ENCODE results near the gene SLC35G4. TPM values are rescaled to one million over a fixed set of nuclear protein-coding genes. Genes with fewer than 3 reads are reported as not detected.

Gene SLC35G4
- total RNA-seq, 2 donors from 2014 or later, result not detected

GRCh38 chr18:11657152-11657551 lies 47.8 kb downstream of the SLC35G4 start:
- 69 to 72% methylated on average over 9 of the region's 9 CpGs for WGBS, 2 donors
- Histone ChIP-seq H3K9me3 (no peaks in the 10 kb centered on the region), H3K27ac (no peak overlapping the region), H3K36me3 (replicated peaks in 1 of 2; ENCODE audit: insufficient read depth in 1 of 2, low read depth in 2 of 2) (no peaks in the 10 kb centered on the region), H3K4me3 (no peak overlapping the region), H3K4me1 (peaks cover 7% of the 10 kb centered on the region), H3K27me3 (peaks cover 0 to 3% of the 10 kb centered on the region in 2 donors)
- ATAC-seq (no peak), DNase-seq (no peak)
- TF ChIP-seq, protein P1, sequence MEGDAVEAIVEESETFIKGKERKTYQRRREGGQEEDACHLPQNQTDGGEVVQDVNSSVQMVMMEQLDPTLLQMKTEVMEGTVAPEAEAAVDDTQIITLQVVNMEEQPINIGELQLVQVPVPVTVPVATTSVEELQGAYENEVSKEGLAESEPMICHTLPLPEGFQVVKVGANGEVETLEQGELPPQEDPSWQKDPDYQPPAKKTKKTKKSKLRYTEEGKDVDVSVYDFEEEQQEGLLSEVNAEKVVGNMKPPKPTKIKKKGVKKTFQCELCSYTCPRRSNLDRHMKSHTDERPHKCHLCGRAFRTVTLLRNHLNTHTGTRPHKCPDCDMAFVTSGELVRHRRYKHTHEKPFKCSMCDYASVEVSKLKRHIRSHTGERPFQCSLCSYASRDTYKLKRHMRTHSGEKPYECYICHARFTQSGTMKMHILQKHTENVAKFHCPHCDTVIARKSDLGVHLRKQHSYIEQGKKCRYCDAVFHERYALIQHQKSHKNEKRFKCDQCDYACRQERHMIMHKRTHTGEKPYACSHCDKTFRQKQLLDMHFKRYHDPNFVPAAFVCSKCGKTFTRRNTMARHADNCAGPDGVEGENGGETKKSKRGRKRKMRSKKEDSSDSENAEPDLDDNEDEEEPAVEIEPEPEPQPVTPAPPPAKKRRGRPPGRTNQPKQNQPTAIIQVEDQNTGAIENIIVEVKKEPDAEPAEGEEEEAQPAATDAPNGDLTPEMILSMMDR (IDR thresholded peaks at IDR 0.05), result no peak
- TF ChIP-seq POLR2A (IDR thresholded peaks at IDR 0.05), result no peak
- intact Hi-C loops (cut with DNase I), result no loop called here

DNA sequence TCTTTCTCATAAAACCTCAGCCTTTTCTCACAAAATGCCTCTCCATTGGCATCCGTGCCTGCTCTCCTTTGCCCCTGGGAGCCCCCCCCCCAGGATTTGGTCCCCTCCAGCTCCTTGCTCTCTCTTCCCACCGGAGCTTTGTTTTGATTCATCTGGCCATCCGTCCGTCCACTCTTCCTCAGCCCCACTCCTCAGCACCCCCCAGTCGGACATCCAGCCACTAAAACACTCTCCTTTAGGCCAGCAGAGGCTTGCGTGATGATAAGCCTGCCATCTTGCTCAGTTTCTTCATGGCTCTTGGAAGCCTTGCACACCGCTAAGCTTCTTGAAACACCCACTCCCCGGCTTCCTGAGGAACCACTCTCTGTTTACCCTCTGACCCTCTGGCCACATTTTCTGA lies 48.2 kb downstream of the SLC35G4 start:
- Histone ChIP-seq H3K27me3 (peaks cover 0 to 3% of the 10 kb centered on the region in 2 donors), H3K4me3 (no peak overlapping the region), H3K27ac (no peak overlapping the region), H3K36me3 (replicated peaks in 1 of 2; ENCODE audit: insufficient read depth in 1 of 2, low read depth in 2 of 2) (no peaks in the 10 kb centered on the region), H3K4me1 (peaks cover 7% of the 10 kb centered on the region), H3K9me3 (no peaks in the 10 kb centered on the region)
- intact Hi-C loops (cut with DNase I), result no loop called here
- ATAC-seq, result no peak
- WGBS, 2 donors, result 69 to 79% methylated on average over 8 of the region's 8 CpGs
- TF ChIP-seq POLR2A (IDR thresholded peaks at IDR 0.05), result no peak
- TF ChIP-seq, protein P1 (IDR thresholded peaks at IDR 0.05), result no peak
- no peak for DNase-seq

DNA sequence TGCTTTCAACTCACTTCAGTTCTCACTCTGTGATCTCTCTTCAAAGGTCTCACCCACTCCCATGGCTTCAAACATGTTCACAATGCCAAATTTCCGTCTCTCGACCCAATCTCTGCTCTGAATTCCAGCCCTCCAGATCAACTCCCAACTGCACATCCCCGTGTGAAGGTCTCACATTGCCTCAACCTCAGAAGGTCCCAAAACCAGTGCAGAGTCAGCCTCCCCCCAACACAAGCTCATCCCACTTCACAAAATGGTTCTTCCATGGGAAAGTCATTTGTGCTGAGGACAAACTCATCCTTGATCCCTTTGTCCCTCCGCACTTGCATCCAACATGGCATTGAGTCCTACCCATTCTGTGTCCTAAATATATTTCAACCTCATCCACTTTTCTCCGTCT lies 48.6 kb downstream of the SLC35G4 start:
- no peak overlapping the region for H3K27ac ChIP-seq
- 82 to 83% methylated on average over 5 of the region's 5 CpGs for WGBS, 2 donors
- ATAC-seq, result no peak

GRCh38 chr18:11658989-11659388 lies 49.6 kb downstream of the SLC35G4 start:
- DNase-seq (no peak), ATAC-seq (no peak)
- intact Hi-C loops (cut with DNase I), result no loop called here
- Histone ChIP-seq H3K27ac (no peak overlapping the region), H3K4me3 (no peak overlapping the region), H3K9me3 (no peaks in the 10 kb centered on the region), H3K27me3 (peaks cover 0 to 3% of the 10 kb centered on the region in 2 donors), H3K4me1 (peaks cover 7% of the 10 kb centered on the region), H3K36me3 (replicated peaks in 1 of 2; ENCODE audit: insufficient read depth in 1 of 2, low read depth in 2 of 2) (no peaks in the 10 kb centered on the region)
- WGBS, 2 donors, result 58 to 59% methylated on average over 6 of the region's 6 CpGs
- TF ChIP-seq, protein P1 (IDR thresholded peaks at IDR 0.05), result no peak
- TF ChIP-seq POLR2A (IDR thresholded peaks at IDR 0.05), result no peak

More for the DNA sequence above, 48.6 kb downstream of the SLC35G4 start:
- no peaks in the 10 kb centered on the region for H3K36me3 ChIP-seq (replicated peaks in 1 of 2; ENCODE audit: insufficient read depth in 1 of 2, low read depth in 2 of 2)
- DNase-seq, result no peak
- H3K9me3 ChIP-seq, result no peaks in the 10 kb centered on the region
- H3K4me3 ChIP-seq, result no peak overlapping the region
- TF ChIP-seq POLR2A (IDR thresholded peaks at IDR 0.05), result no peak
- TF ChIP-seq, protein P1 (IDR thresholded peaks at IDR 0.05), result no peak
- H3K27me3 ChIP-seq, result peaks cover 0 to 3% of the 10 kb centered on the region in 2 donors
- H3K4me1 ChIP-seq, result peaks cover 7% of the 10 kb centered on the region
- intact Hi-C loops (cut with DNase I), result no loop called here

Small RNA genes within 50 kb of the gene (microRNA-seq; reads per million reads assigned to microRNA genes)
- gene MIR7153 (ENCODE audit: borderline number of aligned reads in 2 of 2, borderline replicate concordance in 2 of 2), result 0 reads per million in 2 donors

Small RNA genes within 50 kb of the gene (small RNA-seq; reads per million reads assigned to genes)
- not detected for gene AP001120.4

Other genes with a start within 250 kb of the SLC35G4 start
- 10 to 100 TPM in 1 of 2 donors, 1 to 10 TPM in 1; 2.1 to 33.0 TPM for gene GNAL, start 79.7 kb downstream of the SLC35G4 start, total RNA-seq
- gene CHMP1B, start 241.8 kb downstream of the SLC35G4 start, total RNA-seq, result 10 to 100 TPM; 23.1 to 27.4 TPM

Measured in body of pancreas (tissue), 4 donors.